ENCODE results near the gene SV2C. TPM values are rescaled to one million over a fixed set of nuclear protein-coding genes. Genes with fewer than 3 reads are reported as not detected.

Gene SV2C
- total and polyA plus RNA-seq, 2 of the 13 experiments (the other 11 are each of a cell fraction or from before 2014, with no cell fraction given): not detected

DNA sequence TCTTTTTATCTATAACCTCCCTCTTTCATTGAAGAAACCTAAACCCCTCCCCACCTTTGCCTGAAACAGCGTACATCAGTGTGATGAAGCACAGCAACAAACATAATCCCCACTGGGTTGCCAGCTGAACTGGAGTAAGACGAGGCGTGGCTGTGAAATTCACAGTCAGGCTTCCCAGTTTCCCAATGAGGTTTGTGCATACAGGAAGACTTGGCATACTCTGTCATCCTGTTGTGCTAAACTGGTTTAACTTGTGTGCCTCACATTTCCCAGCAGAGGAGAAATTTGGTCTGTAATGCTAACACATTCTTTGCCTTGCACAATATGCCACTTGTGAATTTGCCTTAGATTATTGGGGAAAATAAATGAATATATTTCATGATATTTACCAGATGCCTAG lies 121.5 kb downstream of the SV2C start:
- no peaks in the 10 kb centered on the region for H4K20me1 ChIP-seq (ENCODE audit: insufficient read depth, low read length)
- FAIRE-seq (no peak), ATAC-seq (no peak), DNase-seq (ENCODE audit: low spot score) (no peak)
- intact Hi-C loops (cut with micrococcal nuclease; ENCODE audit: unreplicated experiment) (no loop called here), in situ Hi-C loops (cut with HindIII; ENCODE audit: extremely low pct_ligation_motif_present, low pct_unique_long_range_greater_than_20kb) (no loop called here)
- no peaks in the 10 kb centered on the region for H3K4me1 ChIP-seq (ENCODE audit: insufficient read depth, low read length)
- no peak overlapping the region for H3K9ac ChIP-seq (ENCODE audit: insufficient read depth, low read depth, low read length)
- no peak overlapping the region for H3K4me3 ChIP-seq (replicated peaks in 1 of 3; ENCODE audit: insufficient read depth in 1 of 3, low read depth in 2 of 3, low read length in 3 of 3)
- no peak overlapping the region for H3K4me2 ChIP-seq (ENCODE audit: low read depth, low read length)
- BruUV-seq (replicated peaks): no TSS peak
- H3K9me3 ChIP-seq (ENCODE audit: low read length): no peaks in the 10 kb centered on the region
- H3K27me3 ChIP-seq (ENCODE audit: control insufficient read depth in 1 of 2, insufficient read depth in 2 of 2, low read length in 2 of 2): no peaks in the 10 kb centered on the region; a peak in 2 of 5 replicates
- ChIA-PET CTCF (ENCODE audit: low intra/inter-chr PET ratio, low total read pairs) (no interaction called here), POLR2A (no interaction called here)
- H3K27ac ChIP-seq (ENCODE audit: extremely low read length, insufficient read depth, low read length): no peak overlapping the region
- no peak overlapping the region for H2AFZ ChIP-seq (ENCODE audit: low read length)
- 14% methylated on average over 3 of the region's 3 CpGs for WGBS (ENCODE audit: low lambda C conversion rate)
- H3K36me3 ChIP-seq (replicated peaks in 1 of 2; ENCODE audit: control insufficient read depth in 1 of 2, insufficient read depth in 2 of 2, low read length in 2 of 2): no peaks in the 10 kb centered on the region
- H3K79me2 ChIP-seq (ENCODE audit: insufficient read depth, low read length): no peaks in the 10 kb centered on the region
- TF ChIP-seq FOXA3 (CRISPR knock-in tag; IDR thresholded peaks at IDR 0.05): no peak
- no peak for TF ChIP-seq PLRG1 (conservative IDR thresholded peaks at IDR 0.05)
- TF ChIP-seq ZBTB44 (CRISPR knock-in tag; IDR thresholded peaks at IDR 0.05): no peak
- no peak for TF ChIP-seq SIN3B (IDR thresholded peaks at IDR 0.05; ENCODE audit: low read length)
- no peak for TF ChIP-seq HNRNPH1 (optimal IDR thresholded peaks at IDR 0.05; ENCODE audit: low read depth, low read length)
- TF ChIP-seq PCBP1 (IDR thresholded peaks at IDR 0.05; ENCODE audit: borderline replicate concordance, low read depth, low read length): no peak
- TF ChIP-seq KDM5A (IDR thresholded peaks at IDR 0.05; ENCODE audit: borderline replicate concordance, low read length): no peak
- TF ChIP-seq ARNT (IDR thresholded peaks at IDR 0.05): no peak
- TF ChIP-seq ZSCAN29 (CRISPR knock-in tag; conservative IDR thresholded peaks at IDR 0.05): no peak
- no peak for TF ChIP-seq ADNP (CRISPR knock-in tag; IDR thresholded peaks at IDR 0.05)
- no peak for TF ChIP-seq NAIF1 (CRISPR knock-in tag; IDR thresholded peaks at IDR 0.05; ENCODE audit: borderline replicate concordance)
- TF ChIP-seq ZNF879 (CRISPR knock-in tag; IDR thresholded peaks at IDR 0.05): no peak
- TF ChIP-seq MTF2 (CRISPR knock-in tag; IDR thresholded peaks at IDR 0.05; ENCODE audit: borderline replicate concordance): no peak
- no peak for TF ChIP-seq TP53 (CRISPR knock-in tag; conservative IDR thresholded peaks at IDR 0.05)
- no peak for TF ChIP-seq MTA1 (CRISPR knock-in tag; IDR thresholded peaks at IDR 0.05; ENCODE audit: borderline replicate concordance)
- no peak for TF ChIP-seq MTERF4 (CRISPR knock-in tag; IDR thresholded peaks at IDR 0.05)
- TF ChIP-seq ZNF670 (CRISPR knock-in tag; IDR thresholded peaks at IDR 0.05; ENCODE audit: borderline replicate concordance): no peak
